ENCODE data around the gene MED31. TPM values are rescaled to one million over a fixed set of nuclear protein-coding genes. Genes with fewer than 3 reads are reported as not detected.

MED31 gene
- total and polyA plus RNA-seq, 3 donors from 2014 or later: 14.9 to 31.3 (median 19.3) TPM

- 96% methylated on average over 2 of the region's 2 CpGs for WGBS, 2 donors
Measured at GRCh38 chr17:6602141-6602540, 49.3 kb downstream of the MED31 start.

GRCh38 chr17:6599364-6599763, 52.0 kb downstream of the MED31 start:
- intact Hi-C loops (cut with DNase I; ENCODE audit: low total_unique reads): no loop called here
- no peak for DNase-seq

More at GRCh38 chr17:6602141-6602540, 49.3 kb downstream of the MED31 start:
- Histone ChIP-seq H3K27me3 (no peaks in the 10 kb centered on the region), H3K9me3 (no peaks in the 10 kb centered on the region), H3K27ac (no peak overlapping the region), H3K4me3 (no peak overlapping the region), H3K36me3 (ENCODE audit: low read depth, missing control alignments) (no peaks in the 10 kb centered on the region), H3K4me1 (no peaks in the 10 kb centered on the region)
- intact Hi-C loops (cut with DNase I; ENCODE audit: low total_unique reads): no loop called here
- TF ChIP-seq CTCF (IDR thresholded peaks at IDR 0.05) (no peak), POLR2A (IDR thresholded peaks at IDR 0.05) (no peak)
- no peak for DNase-seq

GRCh38 chr17:6597727-6598126, 53.7 kb downstream of the MED31 start:
- Histone ChIP-seq H3K4me3 (no peak overlapping the region), H3K27me3 (no peaks in the 10 kb centered on the region), H3K27ac (no peak overlapping the region), H3K9me3 (no peaks in the 10 kb centered on the region), H3K4me1 (no peaks in the 10 kb centered on the region), H3K36me3 (ENCODE audit: low read depth, missing control alignments) (no peaks in the 10 kb centered on the region)
- WGBS, 2 donors: 75 to 84% methylated on average over 1 of the region's 1 CpG
- DNase-seq: no peak
- intact Hi-C loops (cut with DNase I; ENCODE audit: low total_unique reads): no loop called here
- no peak for TF ChIP-seq POLR2A (IDR thresholded peaks at IDR 0.05)

More at GRCh38 chr17:6599364-6599763, 52.0 kb downstream of the MED31 start:
- Histone ChIP-seq H3K36me3 (ENCODE audit: low read depth, missing control alignments) (no peaks in the 10 kb centered on the region), H3K27ac (no peak overlapping the region), H3K27me3 (no peaks in the 10 kb centered on the region), H3K4me1 (no peaks in the 10 kb centered on the region), H3K9me3 (no peaks in the 10 kb centered on the region), H3K4me3 (no peak overlapping the region)
- TF ChIP-seq CTCF (IDR thresholded peaks at IDR 0.05) (no peak), POLR2A (IDR thresholded peaks at IDR 0.05) (no peak)

- H3K4me3 ChIP-seq: no peak overlapping the region
- 89 to 94% methylated on average over 4 of the region's 4 CpGs for WGBS, 2 donors
- no peak for DNase-seq
- H3K27me3 ChIP-seq: no peaks in the 10 kb centered on the region
- no peaks in the 10 kb centered on the region for H3K4me1 ChIP-seq
- TF ChIP-seq CTCF (IDR thresholded peaks at IDR 0.05): no peak
- TF ChIP-seq POLR2A (IDR thresholded peaks at IDR 0.05): no peak
- no peaks in the 10 kb centered on the region for H3K36me3 ChIP-seq (ENCODE audit: low read depth, missing control alignments)
- H3K27ac ChIP-seq: no peak overlapping the region
- intact Hi-C loops (cut with DNase I; ENCODE audit: low total_unique reads): no loop called here
- H3K9me3 ChIP-seq: no peaks in the 10 kb centered on the region
Measured at GRCh38 chr17:6596941-6597340, 54.5 kb downstream of the MED31 start.

- Histone ChIP-seq H3K4me1 (no peaks in the 10 kb centered on the region), H3K36me3 (ENCODE audit: low read depth, missing control alignments) (no peaks in the 10 kb centered on the region), H3K4me3 (no peak overlapping the region), H3K27ac (no peak overlapping the region), H3K27me3 (no peaks in the 10 kb centered on the region), H3K9me3 (no peaks in the 10 kb centered on the region)
- intact Hi-C loops (cut with DNase I; ENCODE audit: low total_unique reads): no loop called here
- no peak for DNase-seq
- WGBS, 2 donors: 61 to 72% methylated on average over 2 of the region's 2 CpGs
- TF ChIP-seq CTCF (IDR thresholded peaks at IDR 0.05) (no peak), POLR2A (IDR thresholded peaks at IDR 0.05) (no peak)
Measured at GRCh38 chr17:6596511-6596910, 54.9 kb downstream of the MED31 start.

Data from testis (tissue), 3 donors.